Testis (tissue), 2 donors: Measurements from ENCODE around the gene ZNF136.

Experiments used
- CTCF ChIP-seq, 3 experiments: fragments of 450-650 bp in 2 of 3; fragments of 200-600 bp in 1 of 3; sonication (generic) in 1 of 3; IDR thresholded peaks; one replicate each; pipeline ENCODE4 v1.5.1; 2016 to 2019; ENCODE audit warnings: antibody characterized with exemption in 3 of 3, mild to moderate bottlenecking in 2 of 3, moderate library complexity in 1 of 3
- POLR2A ChIP-seq: fragments of 450-650 bp; IDR thresholded peaks from one replicate; pipeline ENCODE4 v1.6.1; 2017; ENCODE audit warnings: antibody characterized with exemption, mild to moderate bottlenecking, moderate library complexity

- TF ChIP-seq CTCF (IDR thresholded peaks at IDR 0.05) (no peak), POLR2A (no peak)
Measured at GRCh38 chr19:12224676-12225075, 61.8 kb downstream of the ZNF136 start.
